NCI-H526 (cell line): ENCODE measurements around the gene NFKBIE.

Experiments used
- DNase-seq, 2 experiments: peaks; one replicate each; lab custom pipeline; 2025; lab: John Stamatoyannopoulos, UW

The NFKBIE gene

GRCh38 chr6:44258325-44258863 lies 7.0 kb downstream of the NFKBIE start:
- DNase-seq = no peak

DNA sequence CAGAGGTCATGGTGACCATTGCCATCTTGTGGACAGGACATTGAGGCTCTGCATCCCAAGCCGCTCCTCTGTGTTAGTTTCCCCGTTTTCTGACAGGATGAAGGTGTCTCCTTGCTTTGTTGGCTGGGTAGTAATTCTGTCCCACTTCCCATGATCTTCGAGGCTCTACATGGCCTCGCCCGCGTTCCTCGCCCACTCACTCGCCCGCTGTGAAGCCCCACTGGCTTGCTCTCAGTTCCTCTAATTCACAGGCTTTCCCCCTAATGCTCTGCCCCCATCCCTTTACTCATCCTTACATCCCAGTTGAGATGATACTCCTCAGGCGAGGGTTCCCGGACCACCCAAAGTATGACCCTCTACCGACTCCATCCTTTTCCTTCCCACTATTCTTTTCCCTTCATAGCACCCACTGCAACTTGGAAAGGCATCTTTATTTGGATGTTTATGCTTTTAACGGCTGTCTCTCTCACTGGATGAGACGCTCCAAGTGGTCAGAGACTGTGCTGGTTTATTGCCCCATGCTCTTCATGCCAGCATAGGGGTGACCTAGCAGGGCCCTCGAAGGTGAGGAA lies 7.5 kb downstream of the NFKBIE start:
- DNase-seq = no peak

- peak in 1 of 2 experiments; percentile 88 for DNase-seq
Measured at GRCh38 chr6:44257025-44257752, 8.2 kb downstream of the NFKBIE start, which contains the start of gene SLC35B2. TSS of gene SLC35B2 (minus strand) at chr6:44257528. CDS start at chr6:44257410, 118 bp downstream.

DNA sequence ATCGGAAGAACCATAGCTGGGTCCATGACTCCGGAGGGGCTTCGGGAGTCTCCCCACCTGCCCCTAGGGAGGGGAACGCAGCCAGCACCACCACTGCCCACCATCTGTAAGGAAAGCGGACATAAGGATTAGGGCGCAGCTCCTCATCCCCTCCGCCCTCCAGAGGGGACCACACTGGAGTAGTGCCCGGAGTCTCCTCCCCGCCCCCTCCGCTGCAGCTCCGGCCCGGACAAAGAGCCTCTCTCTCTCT lies 8.7 kb downstream of the NFKBIE start:
- no peak for DNase-seq

GRCh38 chr6:44255871-44256774 lies 9.2 kb downstream of the NFKBIE start:
- peak in 1 of 2 experiments; percentile 63 for DNase-seq

GRCh38 chr6:44255105-44255808 lies 10.1 kb downstream of the NFKBIE start:
- no peak for DNase-seq

GRCh38 chr6:44254191-44255104 lies 10.9 kb downstream of the NFKBIE start:
- no peak for DNase-seq

- DNase-seq = peak; percentile 26 to 68
Measured at GRCh38 chr6:44253307-44254101, 11.8 kb downstream of the NFKBIE start.

DNA sequence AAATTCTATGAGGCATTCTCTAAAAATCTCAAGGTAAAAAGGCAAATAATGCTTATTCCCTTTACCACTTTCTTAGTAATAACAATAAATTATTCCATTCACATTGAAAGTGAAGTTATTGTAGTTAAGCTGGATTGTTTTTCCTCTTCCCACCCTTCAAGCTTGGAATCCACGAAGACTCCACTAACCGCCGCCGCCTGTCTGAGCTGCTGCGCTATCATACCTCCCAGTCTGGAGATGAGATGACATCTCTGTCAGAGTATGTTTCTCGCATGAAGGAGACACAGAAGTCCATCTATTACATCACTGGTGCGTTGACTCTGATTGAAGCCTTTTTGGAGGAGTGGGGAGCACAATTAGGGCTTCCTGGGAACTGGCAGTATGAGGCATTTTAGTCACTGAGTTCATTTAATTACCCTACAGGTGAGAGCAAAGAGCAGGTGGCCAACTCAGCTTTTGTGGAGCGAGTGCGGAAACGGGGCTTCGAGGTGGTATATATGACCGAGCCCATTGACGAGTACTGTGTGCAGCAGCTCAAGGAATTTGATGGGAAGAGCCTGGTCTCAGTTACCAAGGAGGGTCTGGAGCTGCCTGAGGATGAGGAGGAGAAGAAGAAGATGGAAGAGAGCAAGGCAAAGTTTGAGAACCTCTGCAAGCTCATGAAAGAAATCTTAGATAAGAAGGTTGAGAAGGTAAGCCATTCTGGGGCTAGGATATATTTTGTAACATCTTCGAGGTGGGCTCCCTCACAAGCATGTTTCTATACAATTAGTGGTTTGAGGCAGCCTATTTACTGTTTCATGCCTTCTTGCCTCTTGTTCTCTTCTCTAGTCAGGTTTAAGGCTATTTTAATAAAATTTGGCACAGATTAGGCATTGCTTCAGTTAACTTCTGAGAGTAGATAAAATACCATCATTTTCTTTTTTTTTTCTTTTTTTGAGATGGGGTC lies 13.5 kb downstream of the NFKBIE start:
- DNase-seq = no peak

DNA sequence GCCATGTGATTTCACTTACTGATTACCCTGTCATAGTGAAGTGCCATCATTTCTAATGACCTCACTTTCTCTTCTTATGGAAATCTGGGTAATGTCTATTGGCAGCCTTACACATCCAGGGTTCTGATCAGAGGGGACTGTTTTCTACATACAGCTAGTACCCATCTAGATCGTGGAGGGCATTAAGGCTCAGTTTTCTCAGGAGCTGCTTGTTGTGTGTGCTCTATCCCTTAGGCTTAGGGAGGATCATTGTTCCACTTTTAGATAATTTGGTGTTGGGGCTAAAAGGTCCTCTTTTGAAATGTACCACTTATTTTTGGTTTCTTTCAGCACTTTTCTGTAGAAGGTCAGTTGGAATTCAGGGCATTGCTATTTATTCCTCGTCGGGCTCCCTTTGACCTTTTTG lies 14.6 kb downstream of the NFKBIE start:
- DNase-seq = no peak

GRCh38 chr6:44250067-44250717 lies 15.2 kb downstream of the NFKBIE start:
- DNase-seq = no peak

- DNase-seq = no peak
Measured at GRCh38 chr6:44249082-44249748, 16.1 kb downstream of the NFKBIE start.

- no peak for DNase-seq
Measured at GRCh38 chr6:44248579-44248978, 16.8 kb downstream of the NFKBIE start.

- DNase-seq = peak in 1 of 2 experiments; percentile 63
Measured at GRCh38 chr6:44247338-44248302, 17.7 kb downstream of the NFKBIE start.

- peak; percentile 97 to 99 for DNase-seq
Measured at GRCh38 chr6:44246663-44247337, 18.6 kb downstream of the NFKBIE start, which contains the start of gene HSP90AB1. TSS of gene HSP90AB1 (plus strand) at chr6:44247101. CDS start at chr6:44248630, 1,529 bp downstream.
